ENCODE measurements around the gene NFATC2IP. TPM values are rescaled to one million over a fixed set of nuclear protein-coding genes. Genes with fewer than 3 reads are reported as not detected.

Gene NFATC2IP
- total RNA-seq, 1 donor from 2014 or later = 11.2 TPM

DNA sequence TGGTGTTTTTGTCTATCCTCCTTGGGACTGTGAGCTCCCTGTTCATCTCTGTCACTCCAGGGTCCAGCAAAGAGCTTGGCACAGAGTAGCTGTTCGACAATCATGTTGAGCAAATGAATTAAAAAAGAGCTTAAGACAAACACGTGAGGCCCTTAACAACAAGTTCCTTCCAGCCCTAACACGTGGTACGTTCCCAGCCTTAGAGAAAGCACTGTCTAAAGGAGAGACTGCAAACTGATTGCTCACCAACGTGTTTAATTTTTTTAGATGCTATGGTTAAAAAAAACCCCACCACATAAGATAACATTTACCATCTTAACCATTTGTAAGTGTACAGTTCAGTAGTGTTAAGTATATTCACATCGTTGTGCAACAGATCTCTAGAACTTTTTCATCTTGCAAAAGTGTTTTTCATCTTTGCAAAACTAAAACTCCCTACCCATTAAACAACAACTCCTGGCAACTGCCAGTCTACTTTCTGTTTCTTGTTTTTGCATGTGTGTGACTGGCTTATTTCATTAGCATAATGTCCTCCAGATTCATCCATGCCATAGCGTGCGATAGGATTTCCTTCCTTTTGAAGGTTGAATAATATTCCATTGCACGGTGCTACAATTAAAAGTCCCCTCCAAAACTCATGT, 62.3 kb downstream of the NFATC2IP start:
- Histone ChIP-seq H3K9me3 (no peaks in the 10 kb centered on the region), H3K4me3 (no peak overlapping the region), H3K27me3 (no peaks in the 10 kb centered on the region), H3K36me3 (no peaks in the 10 kb centered on the region), H3K27ac (no peak overlapping the region), H3K4me1 (no peaks in the 10 kb centered on the region)
- no peak for DNase-seq (ENCODE audit: low spot score in 2 of 2)
- intact Hi-C loops (cut with DNase I) = no loop called here
- TF ChIP-seq, protein P1, sequence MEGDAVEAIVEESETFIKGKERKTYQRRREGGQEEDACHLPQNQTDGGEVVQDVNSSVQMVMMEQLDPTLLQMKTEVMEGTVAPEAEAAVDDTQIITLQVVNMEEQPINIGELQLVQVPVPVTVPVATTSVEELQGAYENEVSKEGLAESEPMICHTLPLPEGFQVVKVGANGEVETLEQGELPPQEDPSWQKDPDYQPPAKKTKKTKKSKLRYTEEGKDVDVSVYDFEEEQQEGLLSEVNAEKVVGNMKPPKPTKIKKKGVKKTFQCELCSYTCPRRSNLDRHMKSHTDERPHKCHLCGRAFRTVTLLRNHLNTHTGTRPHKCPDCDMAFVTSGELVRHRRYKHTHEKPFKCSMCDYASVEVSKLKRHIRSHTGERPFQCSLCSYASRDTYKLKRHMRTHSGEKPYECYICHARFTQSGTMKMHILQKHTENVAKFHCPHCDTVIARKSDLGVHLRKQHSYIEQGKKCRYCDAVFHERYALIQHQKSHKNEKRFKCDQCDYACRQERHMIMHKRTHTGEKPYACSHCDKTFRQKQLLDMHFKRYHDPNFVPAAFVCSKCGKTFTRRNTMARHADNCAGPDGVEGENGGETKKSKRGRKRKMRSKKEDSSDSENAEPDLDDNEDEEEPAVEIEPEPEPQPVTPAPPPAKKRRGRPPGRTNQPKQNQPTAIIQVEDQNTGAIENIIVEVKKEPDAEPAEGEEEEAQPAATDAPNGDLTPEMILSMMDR (IDR thresholded peaks at IDR 0.05) = no peak

DNA sequence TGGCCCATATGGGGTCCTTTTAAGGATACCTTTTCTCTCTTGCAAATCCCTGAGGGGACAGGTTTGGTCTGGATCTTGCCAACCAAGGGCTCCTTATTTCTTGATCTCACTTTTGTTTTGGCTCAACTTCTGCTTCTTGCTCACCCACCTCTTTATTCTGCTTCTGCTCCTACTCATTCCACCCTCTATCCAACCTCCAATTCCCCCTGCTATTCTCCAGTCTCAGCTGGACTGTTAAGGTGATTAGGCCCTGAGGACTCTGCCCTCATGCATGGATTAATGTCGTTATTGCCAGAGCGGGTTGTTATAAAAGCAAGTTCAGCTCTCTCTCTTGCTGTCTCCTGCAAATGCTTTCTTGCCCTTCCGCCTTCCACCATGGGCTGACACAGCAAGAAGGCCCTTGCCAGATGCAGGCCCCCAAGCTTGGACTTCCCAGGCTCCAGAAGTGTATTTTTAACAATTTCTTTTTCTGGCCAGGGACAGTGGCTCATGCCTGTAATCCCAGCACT, 63.9 kb downstream of the NFATC2IP start:
- intact Hi-C loops (cut with DNase I) = no loop called here
- Histone ChIP-seq H3K4me3 (no peak overlapping the region), H3K27me3 (no peaks in the 10 kb centered on the region), H3K4me1 (no peaks in the 10 kb centered on the region), H3K9me3 (no peaks in the 10 kb centered on the region), H3K36me3 (no peaks in the 10 kb centered on the region), H3K27ac (no peak overlapping the region)
- TF ChIP-seq, protein P1 (IDR thresholded peaks at IDR 0.05) = no peak
- DNase-seq (ENCODE audit: low spot score in 2 of 2) = no peak

Other genes with a start within 250 kb of the NFATC2IP start
- gene EIF3C, start 239.5 kb upstream of the NFATC2IP start, total RNA-seq = 356 TPM
- not detected for gene NPIPB9, start 199.2 kb upstream of the NFATC2IP start, total RNA-seq
- gene ATXN2L, start 127.9 kb upstream of the NFATC2IP start, total RNA-seq = 169 TPM
- 92.5 TPM for gene TUFM, start 104.6 kb upstream of the NFATC2IP start, total RNA-seq
- 69.6 TPM for gene SH2B1, start 87.1 kb upstream of the NFATC2IP start, total RNA-seq
- gene ATP2A1, start 72.4 kb upstream of the NFATC2IP start, total RNA-seq = not detected
- gene RABEP2, start 25.7 kb upstream of the NFATC2IP start, total RNA-seq = 64.5 TPM
- gene CD19, start 19.0 kb upstream of the NFATC2IP start, total RNA-seq = not detected
- gene SPNS1, start 23.8 kb downstream of the NFATC2IP start, total RNA-seq = 59.3 TPM
- 53.4 TPM for gene LAT, start 34.1 kb downstream of the NFATC2IP start, total RNA-seq